ENCODE measurements around the gene NR3C2. TPM values are rescaled to one million over a fixed set of nuclear protein-coding genes. Genes with fewer than 3 reads are reported as not detected.

The NR3C2 gene
- total and polyA plus RNA-seq, 10 of the 15 experiments (the other 5 are each of a cell fraction or from before 2014, with no cell fraction given): 0.05 to 0.11 (median 0.08) TPM; not detected in 4

- no peak overlapping the region for H3K4me2 ChIP-seq (ENCODE audit: control insufficient read depth, insufficient read depth)
- BruUV-seq (replicated peaks): no TSS peak
- RAD21 ChIA-PET (ENCODE audit: unreplicated experiment): no interaction called here
- FAIRE-seq: no peak
- H3K36me3 ChIP-seq (ENCODE audit: control insufficient read depth in 2 of 2, insufficient read depth in 2 of 2, low read length in 1 of 2): no peaks in the 10 kb centered on the region
- CTCF ChIA-PET: interaction anchor here (1.1 kb wide), 1 partner anchor 9 kb away, joined by 4 read pairs; no protein-coding TSS in a partner anchor
- POLR2A ChIA-PET: no interaction called here
- no peaks in the 10 kb centered on the region for H3K27me3 ChIP-seq (replicated peaks in 1 of 2; ENCODE audit: control insufficient read depth in 2 of 2, insufficient read depth in 2 of 2, low read length in 1 of 2)
- no peak for DNase-seq (ENCODE audit: low read depth, low spot score)
- H3K9me3 ChIP-seq (replicated peaks; ENCODE audit: control insufficient read depth, insufficient read depth, low read length): no peaks in the 10 kb centered on the region
- no peak overlapping the region for H2AFZ ChIP-seq (ENCODE audit: control insufficient read depth, low read depth, low read length)
- H3K79me2 ChIP-seq (ENCODE audit: control insufficient read depth, insufficient read depth, low read length): no peaks in the 10 kb centered on the region
- 13% methylated on average over 3 of the region's 3 CpGs for WGBS (ENCODE audit: insufficient coverage, insufficient replicate concordance, low lambda C conversion rate, missing lambda C conversion rate)
- H4K20me1 ChIP-seq (ENCODE audit: control insufficient read depth, insufficient read depth): no peaks in the 10 kb centered on the region
- in situ Hi-C loops (cut with MboI) (no loop called here), intact Hi-C loops (cut with micrococcal nuclease; ENCODE audit: unreplicated experiment) (no loop called here)
- H3K9ac ChIP-seq (ENCODE audit: control insufficient read depth, insufficient read depth, low read length): no peak overlapping the region
- ATAC-seq: no peak
- SMC1A ChIA-PET (ENCODE audit: uncharacterized antibody, unreplicated experiment): interaction anchor here (1.1 kb wide), 1 partner anchor 313 kb away, joined by 3 read pairs; no protein-coding TSS in a partner anchor
- TF ChIP-seq, protein P1, sequence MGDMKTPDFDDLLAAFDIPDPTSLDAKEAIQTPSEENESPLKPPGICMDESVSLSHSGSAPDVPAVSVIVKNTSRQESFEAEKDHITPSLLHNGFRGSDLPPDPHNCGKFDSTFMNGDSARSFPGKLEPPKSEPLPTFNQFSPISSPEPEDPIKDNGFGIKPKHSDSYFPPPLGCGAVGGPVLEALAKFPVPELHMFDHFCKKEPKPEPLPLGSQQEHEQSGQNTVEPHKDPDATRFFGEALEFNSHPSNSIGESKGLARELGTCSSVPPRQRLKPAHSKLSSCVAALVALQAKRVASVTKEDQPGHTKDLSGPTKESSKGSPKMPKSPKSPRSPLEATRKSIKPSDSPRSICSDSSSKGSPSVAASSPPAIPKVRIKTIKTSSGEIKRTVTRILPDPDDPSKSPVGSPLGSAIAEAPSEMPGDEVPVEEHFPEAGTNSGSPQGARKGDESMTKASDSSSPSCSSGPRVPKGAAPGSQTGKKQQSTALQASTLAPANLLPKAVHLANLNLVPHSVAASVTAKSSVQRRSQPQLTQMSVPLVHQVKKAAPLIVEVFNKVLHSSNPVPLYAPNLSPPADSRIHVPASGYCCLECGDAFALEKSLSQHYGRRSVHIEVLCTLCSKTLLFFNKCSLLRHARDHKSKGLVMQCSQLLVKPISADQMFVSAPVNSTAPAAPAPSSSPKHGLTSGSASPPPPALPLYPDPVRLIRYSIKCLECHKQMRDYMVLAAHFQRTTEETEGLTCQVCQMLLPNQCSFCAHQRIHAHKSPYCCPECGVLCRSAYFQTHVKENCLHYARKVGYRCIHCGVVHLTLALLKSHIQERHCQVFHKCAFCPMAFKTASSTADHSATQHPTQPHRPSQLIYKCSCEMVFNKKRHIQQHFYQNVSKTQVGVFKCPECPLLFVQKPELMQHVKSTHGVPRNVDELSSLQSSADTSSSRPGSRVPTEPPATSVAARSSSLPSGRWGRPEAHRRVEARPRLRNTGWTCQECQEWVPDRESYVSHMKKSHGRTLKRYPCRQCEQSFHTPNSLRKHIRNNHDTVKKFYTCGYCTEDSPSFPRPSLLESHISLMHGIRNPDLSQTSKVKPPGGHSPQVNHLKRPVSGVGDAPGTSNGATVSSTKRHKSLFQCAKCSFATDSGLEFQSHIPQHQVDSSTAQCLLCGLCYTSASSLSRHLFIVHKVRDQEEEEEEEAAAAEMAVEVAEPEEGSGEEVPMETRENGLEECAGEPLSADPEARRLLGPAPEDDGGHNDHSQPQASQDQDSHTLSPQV (IDR thresholded peaks at IDR 0.05): no peak
- no peak for TF ChIP-seq CEBPB (IDR thresholded peaks at IDR 0.05; ENCODE audit: borderline replicate concordance in 1 of 2, low read depth in 2 of 2, low read length in 2 of 2)
- H3K27ac ChIP-seq (ENCODE audit: control insufficient read depth, insufficient read depth): no peak overlapping the region
- no peak overlapping the region for H3K4me3 ChIP-seq
- H3K4me1 ChIP-seq (ENCODE audit: control insufficient read depth, insufficient read depth, low read length): no peaks in the 10 kb centered on the region
Observed at GRCh38 chr4:148376151-148376550, 66.1 kb downstream of the NR3C2 start.

GRCh38 chr4:148375584-148375983 lies 66.6 kb downstream of the NR3C2 start:
- Histone ChIP-seq H3K9me3 (replicated peaks; ENCODE audit: control insufficient read depth, insufficient read depth, low read length) (no peaks in the 10 kb centered on the region), H3K79me2 (ENCODE audit: control insufficient read depth, insufficient read depth, low read length) (no peaks in the 10 kb centered on the region), H3K4me2 (ENCODE audit: control insufficient read depth, insufficient read depth) (no peak overlapping the region), H3K36me3 (ENCODE audit: control insufficient read depth in 2 of 2, insufficient read depth in 2 of 2, low read length in 1 of 2) (no peaks in the 10 kb centered on the region), H3K9ac (ENCODE audit: control insufficient read depth, insufficient read depth, low read length) (no peak overlapping the region), H2AFZ (ENCODE audit: control insufficient read depth, low read depth, low read length) (no peak overlapping the region), H4K20me1 (ENCODE audit: control insufficient read depth, insufficient read depth) (no peaks in the 10 kb centered on the region), H3K4me3 (no peak overlapping the region), H3K27me3 (replicated peaks in 1 of 2; ENCODE audit: control insufficient read depth in 2 of 2, insufficient read depth in 2 of 2, low read length in 1 of 2) (no peaks in the 10 kb centered on the region), H3K27ac (ENCODE audit: control insufficient read depth, insufficient read depth) (no peak overlapping the region), H3K4me1 (ENCODE audit: control insufficient read depth, insufficient read depth, low read length) (no peaks in the 10 kb centered on the region)
- POLR2A ChIA-PET: no interaction called here
- DNase-seq (ENCODE audit: low read depth, low spot score) (no peak), FAIRE-seq (no peak), ATAC-seq (no peak)
- SMC1A ChIA-PET (ENCODE audit: uncharacterized antibody, unreplicated experiment): interaction anchor here (0.9 to 1.1 kb wide), 2 partner anchors 247 to 312 kb away, joined by 3 read pairs; no protein-coding TSS in a partner anchor
- RAD21 ChIA-PET (ENCODE audit: unreplicated experiment): no interaction called here
- WGBS (ENCODE audit: insufficient coverage, insufficient replicate concordance, low lambda C conversion rate, missing lambda C conversion rate): 0% methylated on average over 3 of the region's 3 CpGs
- BruUV-seq (replicated peaks): no TSS peak
- in situ Hi-C loops (cut with MboI): no loop called here
- CTCF ChIA-PET: interaction anchor here (1.1 kb wide), 1 partner anchor 9 kb away, joined by 4 read pairs; no protein-coding TSS in a partner anchor
- intact Hi-C loops (cut with micrococcal nuclease; ENCODE audit: unreplicated experiment): no loop called here
- no peak for TF ChIP-seq JUND (IDR thresholded peaks at IDR 0.05; ENCODE audit: low read depth, low read length)
- no peak for TF ChIP-seq SIN3A (IDR thresholded peaks at IDR 0.05; ENCODE audit: low read depth, low read length)
- no peak for TF ChIP-seq MXI1 (IDR thresholded peaks at IDR 0.05; ENCODE audit: low read depth, low read length)
- TF ChIP-seq NR2F1 (conservative IDR thresholded peaks at IDR 0.05): no peak
- TF ChIP-seq, protein P2, sequence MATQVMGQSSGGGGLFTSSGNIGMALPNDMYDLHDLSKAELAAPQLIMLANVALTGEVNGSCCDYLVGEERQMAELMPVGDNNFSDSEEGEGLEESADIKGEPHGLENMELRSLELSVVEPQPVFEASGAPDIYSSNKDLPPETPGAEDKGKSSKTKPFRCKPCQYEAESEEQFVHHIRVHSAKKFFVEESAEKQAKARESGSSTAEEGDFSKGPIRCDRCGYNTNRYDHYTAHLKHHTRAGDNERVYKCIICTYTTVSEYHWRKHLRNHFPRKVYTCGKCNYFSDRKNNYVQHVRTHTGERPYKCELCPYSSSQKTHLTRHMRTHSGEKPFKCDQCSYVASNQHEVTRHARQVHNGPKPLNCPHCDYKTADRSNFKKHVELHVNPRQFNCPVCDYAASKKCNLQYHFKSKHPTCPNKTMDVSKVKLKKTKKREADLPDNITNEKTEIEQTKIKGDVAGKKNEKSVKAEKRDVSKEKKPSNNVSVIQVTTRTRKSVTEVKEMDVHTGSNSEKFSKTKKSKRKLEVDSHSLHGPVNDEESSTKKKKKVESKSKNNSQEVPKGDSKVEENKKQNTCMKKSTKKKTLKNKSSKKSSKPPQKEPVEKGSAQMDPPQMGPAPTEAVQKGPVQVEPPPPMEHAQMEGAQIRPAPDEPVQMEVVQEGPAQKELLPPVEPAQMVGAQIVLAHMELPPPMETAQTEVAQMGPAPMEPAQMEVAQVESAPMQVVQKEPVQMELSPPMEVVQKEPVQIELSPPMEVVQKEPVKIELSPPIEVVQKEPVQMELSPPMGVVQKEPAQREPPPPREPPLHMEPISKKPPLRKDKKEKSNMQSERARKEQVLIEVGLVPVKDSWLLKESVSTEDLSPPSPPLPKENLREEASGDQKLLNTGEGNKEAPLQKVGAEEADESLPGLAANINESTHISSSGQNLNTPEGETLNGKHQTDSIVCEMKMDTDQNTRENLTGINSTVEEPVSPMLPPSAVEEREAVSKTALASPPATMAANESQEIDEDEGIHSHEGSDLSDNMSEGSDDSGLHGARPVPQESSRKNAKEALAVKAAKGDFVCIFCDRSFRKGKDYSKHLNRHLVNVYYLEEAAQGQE (IDR thresholded peaks at IDR 0.05; ENCODE audit: low read depth, low read length): no peak
